B cell (primary cell): ENCODE measurements around the gene OR9Q1.

Experiments
- EZH2 ChIP-seq: IDR thresholded peaks from 2 replicates; pipeline ENCODE4 v1.6.1; 2012; ENCODE audit warnings: borderline replicate concordance, low read depth, mild to moderate bottlenecking, moderate library complexity, low read length; ENCODE audit not compliant: insufficient read depth, poor library complexity, severe bottlenecking
- TF ChIP-seq, protein P1 (sequence below): fragments of 200-600 bp; IDR thresholded peaks from one replicate; pipeline ENCODE4 v1.8.0; 2022; ENCODE audit warnings: antibody characterized with exemption, mild to moderate bottlenecking

DNA sequence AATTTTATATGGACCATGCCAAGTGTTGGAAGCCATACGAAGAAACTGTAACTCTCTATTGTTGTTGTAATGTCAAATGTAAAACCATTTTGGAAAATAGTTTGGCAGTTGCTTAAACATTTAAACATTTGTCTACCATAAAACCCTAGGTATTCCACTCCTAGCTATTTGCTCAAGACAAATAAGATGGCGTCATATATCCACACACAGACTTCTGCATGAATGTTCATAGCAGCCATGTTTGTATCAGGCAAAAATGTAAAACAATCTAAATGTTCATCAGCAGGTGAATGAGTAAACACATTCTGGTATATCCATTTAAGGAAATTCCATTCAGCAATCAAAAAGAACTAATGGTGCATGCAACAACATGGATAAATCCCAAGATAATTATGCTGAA is 73.8 kb downstream of the OR9Q1 start:
- TF ChIP-seq, protein P1, sequence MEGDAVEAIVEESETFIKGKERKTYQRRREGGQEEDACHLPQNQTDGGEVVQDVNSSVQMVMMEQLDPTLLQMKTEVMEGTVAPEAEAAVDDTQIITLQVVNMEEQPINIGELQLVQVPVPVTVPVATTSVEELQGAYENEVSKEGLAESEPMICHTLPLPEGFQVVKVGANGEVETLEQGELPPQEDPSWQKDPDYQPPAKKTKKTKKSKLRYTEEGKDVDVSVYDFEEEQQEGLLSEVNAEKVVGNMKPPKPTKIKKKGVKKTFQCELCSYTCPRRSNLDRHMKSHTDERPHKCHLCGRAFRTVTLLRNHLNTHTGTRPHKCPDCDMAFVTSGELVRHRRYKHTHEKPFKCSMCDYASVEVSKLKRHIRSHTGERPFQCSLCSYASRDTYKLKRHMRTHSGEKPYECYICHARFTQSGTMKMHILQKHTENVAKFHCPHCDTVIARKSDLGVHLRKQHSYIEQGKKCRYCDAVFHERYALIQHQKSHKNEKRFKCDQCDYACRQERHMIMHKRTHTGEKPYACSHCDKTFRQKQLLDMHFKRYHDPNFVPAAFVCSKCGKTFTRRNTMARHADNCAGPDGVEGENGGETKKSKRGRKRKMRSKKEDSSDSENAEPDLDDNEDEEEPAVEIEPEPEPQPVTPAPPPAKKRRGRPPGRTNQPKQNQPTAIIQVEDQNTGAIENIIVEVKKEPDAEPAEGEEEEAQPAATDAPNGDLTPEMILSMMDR = no peak
- no peak for TF ChIP-seq EZH2
